HTERT RPE-1 (cell line): ENCODE results near the gene FOXO4.
"Not testable (repeated sequence)": the region's sequence is repeated elsewhere in the genome, so short reads cannot be mapped to it uniquely, and the experiment has no call there.

Experiments
- in situ Hi-C: fragments of 300-500 bp; cut with MboI; formaldehyde crosslinking; loops from 4 replicates; pipeline ENCODE4 v1.14.3; 2020; ENCODE audit warnings: low sequenced_read_pairs

FOXO4 gene

GRCh38 chrX:71095555-71095980, at the start of gene FOXO4:
FOXO4 (plus strand) TSS chrX:71095851; CDS start chrX:71096529, 678 bp downstream.
- in situ Hi-C loops, result no loop called here

GRCh38 chrX:71047891-71048290, 47.8 kb upstream of the FOXO4 start:
- in situ Hi-C loops, result not testable (repeated sequence)

- in situ Hi-C loops, result no loop called here
These were observed 42.9 kb upstream of the FOXO4 start for GRCh38 chrX:71052721-71053120.

GRCh38 chrX:71053217-71053621, 42.4 kb upstream of the FOXO4 start:
- in situ Hi-C loops, result no loop called here

- in situ Hi-C loops, result no loop called here
These were observed 38.8 kb upstream of the FOXO4 start for GRCh38 chrX:71056867-71057266.

- in situ Hi-C loops, result no loop called here
These were observed 37.7 kb upstream of the FOXO4 start for GRCh38 chrX:71057848-71058530.

- in situ Hi-C loops, result no loop called here
These were observed 35.5 kb upstream of the FOXO4 start for GRCh38 chrX:71060127-71060526.

- in situ Hi-C loops, result no loop called here
These were observed 28.6 kb upstream of the FOXO4 start for GRCh38 chrX:71067089-71067488.

- in situ Hi-C loops, result no loop called here
These were observed 28.0 kb upstream of the FOXO4 start for GRCh38 chrX:71067712-71068043.

GRCh38 chrX:71068044-71068918, 27.4 kb upstream of the FOXO4 start, which contains the start of gene SNX12:
SNX12 (minus strand) TSS chrX:71068334; CDS start chrX:71068306, 28 bp downstream.
- in situ Hi-C loops, result no loop called here

GRCh38 chrX:71070531-71070930, 25.1 kb upstream of the FOXO4 start:
- in situ Hi-C loops, result no loop called here

- in situ Hi-C loops, result no loop called here
These were observed 14.1 kb upstream of the FOXO4 start for GRCh38 chrX:71081330-71082123.

- in situ Hi-C loops, result no loop called here
These were observed 13.5 kb upstream of the FOXO4 start for GRCh38 chrX:71082124-71082647.

- in situ Hi-C loops, result no loop called here
These were observed 12.8 kb upstream of the FOXO4 start for GRCh38 chrX:71082822-71083221.

- in situ Hi-C loops, result no loop called here
These were observed 9.8 kb upstream of the FOXO4 start for GRCh38 chrX:71085900-71086299.

- in situ Hi-C loops, result no loop called here
These were observed 4.4 kb upstream of the FOXO4 start for GRCh38 chrX:71091263-71091662.

- in situ Hi-C loops, result no loop called here
These were observed 618 bp upstream of the FOXO4 start for GRCh38 chrX:71095033-71095432.

- in situ Hi-C loops, result no loop called here
These were observed 519 bp downstream of the FOXO4 start for GRCh38 chrX:71095981-71096759.

- in situ Hi-C loops, result no loop called here
These were observed 1.0 kb downstream of the FOXO4 start for GRCh38 chrX:71096760-71097032.

- in situ Hi-C loops, result no loop called here
These were observed 2.7 kb downstream of the FOXO4 start for GRCh38 chrX:71098302-71098701.
